ENCODE data around the gene CXCR2.

- peak in 1 of 6 experiments; percentile 6 for TF ChIP-seq CTCF (IDR thresholded peaks at IDR 0.05)
- no peak for TF ChIP-seq POLR2A (IDR thresholded peaks at IDR 0.05)
These were observed 41.0 kb downstream of the CXCR2 start, which contains the start of gene CXCR1 for GRCh38 chr2:218166791-218167190.
